RWPE2 (cell line): ENCODE measurements around the gene CMIP.

ENCODE experiments used
- ATAC-seq: fragments of 200-7000 bp; cut with Tn5 transposase; 3 replicates; pipeline ENCODE4 v1.9.1; 2021; ENCODE audit warnings: low read depth
- DNase-seq: peaks from one replicate; pipeline ENCODE4 v3.0.0-alpha.2; 2020; ENCODE audit warnings: low spot score
- H3K27ac ChIP-seq: fragments of 450-650 bp; 2 replicates; pipeline ENCODE4 v1.5.1; 2017; ENCODE audit warnings: mild to moderate bottlenecking; ENCODE audit not compliant: poor library complexity, severe bottlenecking
- H3K27me3 ChIP-seq: fragments of 250-450 bp; sonication (Bioruptor Pico); 2 replicates; pipeline ENCODE4 v1.5.1; 2021; ENCODE audit warnings: mild to moderate bottlenecking, moderate library complexity; ENCODE audit not compliant: insufficient read depth, poor library complexity, severe bottlenecking
- H3K36me3 ChIP-seq: fragments of 250-450 bp; sonication (Bioruptor Pico); 2 replicates; pipeline ENCODE4 v1.5.1; 2020; ENCODE audit warnings: low read depth, mild to moderate bottlenecking, moderate library complexity
- H3K4me1 ChIP-seq: fragments of 250-450 bp; sonication (Bioruptor Pico); 2 replicates; pipeline ENCODE4 v1.5.1; 2021; ENCODE audit warnings: mild to moderate bottlenecking, moderate library complexity; ENCODE audit not compliant: insufficient read depth, poor library complexity, severe bottlenecking
- H3K4me3 ChIP-seq: fragments of 250-450 bp; sonication (Bioruptor Pico); 2 replicates; pipeline ENCODE4 v1.5.1; 2021; ENCODE audit warnings: mild to moderate bottlenecking, moderate library complexity; ENCODE audit not compliant: severe bottlenecking
- H3K9me3 ChIP-seq: fragments of 250-450 bp; sonication (Bioruptor Pico); 2 replicates; pipeline ENCODE4 v1.5.1; 2021; ENCODE audit warnings: mild to moderate bottlenecking, moderate library complexity; ENCODE audit not compliant: severe bottlenecking
- TF ChIP-seq, protein P1 (sequence below): fragments of 450-650 bp; IDR thresholded peaks from one replicate; pipeline ENCODE4 v1.5.1; 2017; ENCODE audit warnings: mild to moderate bottlenecking, moderate library complexity; ENCODE audit not compliant: poor library complexity, severe bottlenecking

The CMIP gene

DNA sequence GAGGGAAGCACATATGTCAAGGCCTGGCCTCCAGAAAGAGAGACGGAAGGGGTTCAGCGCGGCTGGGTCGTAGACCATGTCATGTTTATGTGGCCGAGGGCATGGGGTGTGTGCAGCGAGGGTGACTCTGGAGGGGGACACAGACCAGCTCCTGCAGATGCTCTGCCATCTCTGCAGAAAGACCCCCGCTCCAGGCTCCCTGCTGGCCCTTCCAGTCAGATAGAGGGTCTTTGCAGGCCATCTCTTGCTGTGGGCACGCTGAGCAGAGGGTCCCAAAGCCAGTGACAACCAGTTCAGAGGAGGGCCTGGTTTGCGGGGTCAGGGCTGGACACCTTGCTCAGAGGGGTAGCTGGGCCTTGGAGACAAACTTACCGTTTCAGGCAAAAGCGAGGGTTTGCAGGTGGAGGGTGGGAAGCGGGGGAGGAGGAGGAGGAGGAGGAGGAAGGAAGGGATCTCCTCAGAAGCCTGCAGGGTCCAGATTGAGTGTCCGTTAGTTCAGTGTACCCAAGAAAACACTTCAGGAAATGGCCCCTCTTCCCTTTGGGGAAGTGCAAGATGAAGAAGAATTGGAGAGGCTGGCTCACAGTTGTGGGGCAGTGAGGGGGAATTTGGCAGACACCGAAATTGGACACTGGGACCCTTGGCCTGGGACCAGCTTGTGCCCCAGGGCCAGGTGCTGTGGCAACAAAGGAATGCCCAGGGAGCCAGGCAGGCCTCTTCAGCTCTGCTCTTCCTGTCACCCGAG lies 102.8 kb downstream of the CMIP start:
- Histone ChIP-seq H3K4me1 (peaks cover 44% of the 10 kb centered on the region), H3K27ac (no peak overlapping the region), H3K4me3 (no peak overlapping the region), H3K27me3 (no peaks in the 10 kb centered on the region), H3K36me3 (peaks cover 19% of the 10 kb centered on the region), H3K9me3 (no peaks in the 10 kb centered on the region)
- TF ChIP-seq, protein P1, sequence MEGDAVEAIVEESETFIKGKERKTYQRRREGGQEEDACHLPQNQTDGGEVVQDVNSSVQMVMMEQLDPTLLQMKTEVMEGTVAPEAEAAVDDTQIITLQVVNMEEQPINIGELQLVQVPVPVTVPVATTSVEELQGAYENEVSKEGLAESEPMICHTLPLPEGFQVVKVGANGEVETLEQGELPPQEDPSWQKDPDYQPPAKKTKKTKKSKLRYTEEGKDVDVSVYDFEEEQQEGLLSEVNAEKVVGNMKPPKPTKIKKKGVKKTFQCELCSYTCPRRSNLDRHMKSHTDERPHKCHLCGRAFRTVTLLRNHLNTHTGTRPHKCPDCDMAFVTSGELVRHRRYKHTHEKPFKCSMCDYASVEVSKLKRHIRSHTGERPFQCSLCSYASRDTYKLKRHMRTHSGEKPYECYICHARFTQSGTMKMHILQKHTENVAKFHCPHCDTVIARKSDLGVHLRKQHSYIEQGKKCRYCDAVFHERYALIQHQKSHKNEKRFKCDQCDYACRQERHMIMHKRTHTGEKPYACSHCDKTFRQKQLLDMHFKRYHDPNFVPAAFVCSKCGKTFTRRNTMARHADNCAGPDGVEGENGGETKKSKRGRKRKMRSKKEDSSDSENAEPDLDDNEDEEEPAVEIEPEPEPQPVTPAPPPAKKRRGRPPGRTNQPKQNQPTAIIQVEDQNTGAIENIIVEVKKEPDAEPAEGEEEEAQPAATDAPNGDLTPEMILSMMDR, result no peak
- ATAC-seq (no peak), DNase-seq (no peak)

GRCh38 chr16:81547939-81548216 lies 103.3 kb downstream of the CMIP start:
- TF ChIP-seq, protein P1, result no peak
- no peaks in the 10 kb centered on the region for H3K9me3 ChIP-seq
- peaks cover 41% of the 10 kb centered on the region for H3K4me1 ChIP-seq
- DNase-seq, result no peak
- H3K4me3 ChIP-seq, result no peak overlapping the region
- ATAC-seq, result no peak
- peaks cover 19% of the 10 kb centered on the region for H3K36me3 ChIP-seq
- H3K27me3 ChIP-seq, result no peaks in the 10 kb centered on the region
- no peak overlapping the region for H3K27ac ChIP-seq

GRCh38 chr16:81548551-81548875 lies 103.9 kb downstream of the CMIP start:
- H3K27me3 ChIP-seq, result no peaks in the 10 kb centered on the region
- no peak overlapping the region for H3K27ac ChIP-seq
- H3K36me3 ChIP-seq, result peaks cover 19% of the 10 kb centered on the region
- peaks cover 34% of the 10 kb centered on the region for H3K4me1 ChIP-seq
- H3K4me3 ChIP-seq, result no peak overlapping the region
- DNase-seq (no peak), ATAC-seq (no peak)
- TF ChIP-seq, protein P1, result no peak
- H3K9me3 ChIP-seq, result no peaks in the 10 kb centered on the region

DNA sequence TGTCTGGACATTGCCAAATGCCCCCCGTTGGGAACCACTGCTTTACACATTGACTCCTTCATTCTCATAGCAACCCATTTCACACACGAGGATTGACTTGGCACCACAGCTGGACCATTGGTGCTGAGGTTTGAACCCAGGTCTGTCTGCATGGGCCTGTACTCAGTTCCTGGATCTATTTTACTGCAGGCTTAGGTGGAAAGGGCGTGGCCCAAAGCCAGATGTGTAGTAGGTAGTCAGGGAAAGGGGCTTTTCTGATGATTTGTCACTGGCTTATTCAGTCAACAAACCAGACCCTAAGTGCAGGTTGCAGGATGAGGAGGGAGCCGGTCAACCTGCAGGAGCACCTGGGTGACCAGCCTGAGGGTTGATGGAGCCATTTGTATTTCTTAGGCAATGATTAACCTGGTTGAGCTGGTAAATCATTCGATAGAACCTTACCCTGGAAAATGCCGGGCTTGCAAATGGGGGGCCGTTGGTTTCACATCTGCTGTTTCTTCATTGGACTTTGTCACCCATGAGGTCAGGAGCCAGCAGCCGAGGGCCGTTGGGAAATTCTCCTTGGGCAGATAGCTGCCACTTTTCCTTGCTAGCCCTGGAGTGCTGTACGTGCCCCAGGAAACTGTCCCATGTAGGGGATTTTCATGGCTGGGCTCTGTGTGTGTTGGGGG lies 104.4 kb downstream of the CMIP start:
- DNase-seq (no peak), ATAC-seq (no peak)
- H3K27ac ChIP-seq, result no peak overlapping the region
- H3K36me3 ChIP-seq, result peaks cover 22% of the 10 kb centered on the region
- no peaks in the 10 kb centered on the region for H3K9me3 ChIP-seq
- H3K4me1 ChIP-seq, result peaks cover 30% of the 10 kb centered on the region
- TF ChIP-seq, protein P1, result no peak
- H3K27me3 ChIP-seq, result no peaks in the 10 kb centered on the region
- H3K4me3 ChIP-seq, result no peak overlapping the region
